Measurements from ENCODE around the gene PPP1R18. TPM values are rescaled to one million over a fixed set of nuclear protein-coding genes. Genes with fewer than 3 reads are reported as not detected.

The PPP1R18 gene
- total RNA-seq, 1 experiment from 2014 or later, result 33.6 TPM

- TF ChIP-seq CBX3 (IDR thresholded peaks at IDR 0.05; ENCODE audit: low read depth) (no peak), CTCF (IDR thresholded peaks at IDR 0.05 in 2 of 3, conservative IDR thresholded peaks at IDR 0.05 in 1 of 3; ENCODE audit: borderline replicate concordance in 1 of 3, insufficient read depth in 1 of 3, low read depth in 2 of 3, low read length in 2 of 3) (peak in 1 of 3 experiments; percentile 30; a peak in 1 of 6 replicates), SRF (IDR thresholded peaks at IDR 0.05; ENCODE audit: low read depth) (no peak), TCF7L2 (IDR thresholded peaks at IDR 0.05; ENCODE audit: borderline replicate concordance, extremely low read depth, insufficient read depth, insufficient read length) (peak; percentile 89), POLR2AphosphoS5 (IDR thresholded peaks at IDR 0.05; ENCODE audit: low read depth, low read length) (peak; percentile 83)
- Histone ChIP-seq H4K20me1 (ENCODE audit: insufficient read depth) (peaks cover 21% of the 10 kb centered on the region; the same call in 1 of the 2 replicates), H3K9me3 (ENCODE audit: control insufficient read depth in 1 of 2, insufficient read depth in 1 of 2, low read depth in 1 of 2, low read length in 2 of 2) (no peaks in the 10 kb centered on the region), H3K27ac (ENCODE audit: low read depth, low read length) (peak overlapping the region; percentile 89), H2AFZ (ENCODE audit: low read depth, low read length, poor library complexity, severe bottlenecking) (no peak overlapping the region), H3K4me3 (replicated peaks in 1 of 2; ENCODE audit: low read depth in 1 of 2, low read length in 2 of 2) (peak overlapping the region; percentile 95), H3K79me2 (ENCODE audit: insufficient read depth, low read length) (peaks cover 68% of the 10 kb centered on the region), H3K9me2 (ENCODE audit: insufficient read depth) (no peaks in the 10 kb centered on the region), H3K27me3 (ENCODE audit: insufficient read depth, low read length) (no peaks in the 10 kb centered on the region), H3K9ac (ENCODE audit: low read length) (peak overlapping the region; percentile 100), H3K4me1 (ENCODE audit: control insufficient read depth in 1 of 2, insufficient read depth in 2 of 2, low read length in 2 of 2) (peaks cover 7 to 64% of the 10 kb centered on the region in 2 experiments), H3K4me2 (ENCODE audit: low read length) (peak overlapping the region; percentile 96), H3K36me3 (ENCODE audit: control insufficient read depth in 1 of 2, insufficient read depth in 2 of 2, low read length in 2 of 2) (peaks cover 27 to 44% of the 10 kb centered on the region in 2 experiments)
- CTCF ChIA-PET, result interaction anchor here (0.9 to 5.7 kb wide), 4 partner anchors 9 to 231 kb away, joined by 3 to 45 read pairs (median 12); no protein-coding TSS in a partner anchor
- BruUV-seq (replicated peaks), result no TSS peak
- RAD21 ChIA-PET (ENCODE audit: low non-redundant PET in 1 of 2, low total read pairs in 2 of 2, uncharacterized antibody in 2 of 2, unreplicated experiment in 2 of 2), result no interaction called here
- intact Hi-C loops (cut with micrococcal nuclease), result loop anchor here (1.0 to 2.0 kb wide), 4 partner anchors 35 to 239 kb away; partner anchors contain the start of genes MRPS18B, PPP1R10 and PPP1R18
- peak; percentile 69 for DNase-seq (ENCODE audit: low read depth, low spot score)
- peak; percentile 21 for ATAC-seq
- POLR2A ChIA-PET, result interaction anchor here (0.6 to 3.7 kb wide), 12 partner anchors 9 to 109 kb away, joined by 3 to 17 read pairs (median 4); partner anchors contain the start of gene NRM
Observed at GRCh38 chr6:30721198-30722024, 35.0 kb upstream of the PPP1R18 start.

Data from HCT116 (cell line).